Peyer's patch (tissue), 4 donors: ENCODE data around the gene NXPH4. TPM values are rescaled to one million over a fixed set of nuclear protein-coding genes. Genes with fewer than 3 reads are reported as not detected.

Source experiments
- DNase-seq, 3 donors: peaks; one replicate each; pipeline ENCODE4 v3.0.0-alpha.2; 2017 to 2019
- H3K27ac ChIP-seq, 4 donors: fragments of 200-600 bp; sonication (generic); one replicate each; pipeline ENCODE4 v1.5.1; 2016 to 2019
- H3K27me3 ChIP-seq, 2 donors: fragments of 200-600 bp; sonication (generic); one replicate each; pipeline ENCODE4 v1.5.1; 2019
- H3K36me3 ChIP-seq, 3 donors: fragments of 200-600 bp; sonication (generic); one replicate each; pipeline ENCODE4 v1.5.1; 2016 to 2019
- H3K4me1 ChIP-seq, 4 donors: fragments of 200-600 bp; sonication (generic); one replicate each; pipeline ENCODE4 v1.5.1; 2016 to 2019
- H3K4me3 ChIP-seq, 4 donors: fragments of 200-600 bp; sonication (generic); 1 replicate in 3 of 4; 2 replicates in 1 of 4; pipeline ENCODE4 v1.5.1; 2016 to 2019; ENCODE audit warnings: mild to moderate bottlenecking in 1 of 4
- H3K9me3 ChIP-seq, 4 donors: fragments of 200-600 bp; sonication (generic); one replicate each; pipeline ENCODE4 v1.5.1; 2016 to 2019; ENCODE audit warnings: mild to moderate bottlenecking in 1 of 4
- CTCF ChIP-seq, 6 experiments: fragments of 450-650 bp in 4 of 6; fragments of 200-600 bp in 2 of 6; sonication (generic) in 1 of 6; IDR thresholded peaks; one replicate each; pipeline ENCODE4 v1.5.1; 2017 to 2019; ENCODE audit warnings: antibody characterized with exemption in 6 of 6, mild to moderate bottlenecking in 3 of 6, moderate library complexity in 1 of 6
- POLR2A ChIP-seq, 2 donors: fragments of 450-650 bp; IDR thresholded peaks; one replicate each; pipeline ENCODE4 v1.5.1; 2017; ENCODE audit warnings: antibody characterized with exemption in 2 of 2, mild to moderate bottlenecking in 2 of 2, moderate library complexity in 2 of 2
- total RNA-seq, 4 donors: library from RNA; depleted of rRNA; stranded (reverse); fragments of >200 nt; gene quantifications; one replicate each; pipeline ENCODE4 v1.1.0, GENCODE V29; 2016

The NXPH4 gene
- total RNA-seq, 4 donors from 2014 or later: not detected

GRCh38 chr12:57200497-57200896, 16.1 kb upstream of the NXPH4 start:
- DNase-seq: no peak
- H3K4me1 ChIP-seq: no peaks in the 10 kb centered on the region
- peaks cover 0 to 100% (median 0%) of the 10 kb centered on the region in 3 donors for H3K36me3 ChIP-seq
- H3K27me3 ChIP-seq: no peaks in the 10 kb centered on the region
- no peak for TF ChIP-seq CTCF (IDR thresholded peaks at IDR 0.05)
- H3K9me3 ChIP-seq: no peaks in the 10 kb centered on the region
- H3K4me3 ChIP-seq: no peak overlapping the region
- H3K27ac ChIP-seq: no peak overlapping the region

GRCh38 chr12:57201219-57201618, 15.4 kb upstream of the NXPH4 start:
- peaks cover 0 to 100% (median 0%) of the 10 kb centered on the region in 3 donors for H3K36me3 ChIP-seq
- H3K9me3 ChIP-seq: no peaks in the 10 kb centered on the region
- no peak overlapping the region for H3K27ac ChIP-seq
- no peak for DNase-seq
- no peaks in the 10 kb centered on the region for H3K27me3 ChIP-seq
- no peak for TF ChIP-seq POLR2A (IDR thresholded peaks at IDR 0.05)
- no peak for TF ChIP-seq CTCF (IDR thresholded peaks at IDR 0.05)
- no peak overlapping the region for H3K4me3 ChIP-seq
- no peaks in the 10 kb centered on the region for H3K4me1 ChIP-seq

GRCh38 chr12:57201631-57202030, 15.0 kb upstream of the NXPH4 start:
- peaks cover 0 to 100% (median 0%) of the 10 kb centered on the region in 3 donors for H3K36me3 ChIP-seq
- no peaks in the 10 kb centered on the region for H3K4me1 ChIP-seq
- no peaks in the 10 kb centered on the region for H3K9me3 ChIP-seq
- no peak for TF ChIP-seq POLR2A (IDR thresholded peaks at IDR 0.05)
- no peak for TF ChIP-seq CTCF (IDR thresholded peaks at IDR 0.05)
- DNase-seq: no peak
- no peak overlapping the region for H3K4me3 ChIP-seq
- H3K27me3 ChIP-seq: no peaks in the 10 kb centered on the region
- H3K27ac ChIP-seq: no peak overlapping the region

GRCh38 chr12:57202321-57202720, 14.3 kb upstream of the NXPH4 start:
- Histone ChIP-seq H3K27ac (no peak overlapping the region), H3K4me3 (no peak overlapping the region), H3K27me3 (no peaks in the 10 kb centered on the region), H3K36me3 (peaks cover 0 to 97% (median 0%) of the 10 kb centered on the region in 3 donors), H3K4me1 (no peaks in the 10 kb centered on the region), H3K9me3 (no peaks in the 10 kb centered on the region)
- TF ChIP-seq CTCF (IDR thresholded peaks at IDR 0.05) (no peak), POLR2A (IDR thresholded peaks at IDR 0.05) (no peak)
- DNase-seq: no peak

- Histone ChIP-seq H3K4me3 (no peak overlapping the region), H3K27me3 (no peaks in the 10 kb centered on the region), H3K36me3 (peaks cover 0 to 97% (median 0%) of the 10 kb centered on the region in 3 donors), H3K4me1 (no peaks in the 10 kb centered on the region), H3K27ac (no peak overlapping the region), H3K9me3 (no peaks in the 10 kb centered on the region)
- no peak for DNase-seq
- TF ChIP-seq POLR2A (IDR thresholded peaks at IDR 0.05) (no peak), CTCF (IDR thresholded peaks at IDR 0.05) (no peak)
These were observed 13.4 kb upstream of the NXPH4 start for GRCh38 chr12:57203201-57203600.

GRCh38 chr12:57203791-57204190, 12.8 kb upstream of the NXPH4 start:
- TF ChIP-seq CTCF (IDR thresholded peaks at IDR 0.05) (no peak), POLR2A (IDR thresholded peaks at IDR 0.05) (no peak)
- H3K36me3 ChIP-seq: peaks cover 0 to 97% (median 0%) of the 10 kb centered on the region in 3 donors
- DNase-seq: no peak
- no peaks in the 10 kb centered on the region for H3K4me1 ChIP-seq
- no peaks in the 10 kb centered on the region for H3K9me3 ChIP-seq
- H3K4me3 ChIP-seq: no peak overlapping the region
- H3K27me3 ChIP-seq: no peaks in the 10 kb centered on the region
- H3K27ac ChIP-seq: no peak overlapping the region
